Karpas-422 (cell line): ENCODE results near the gene ERP29. TPM values are rescaled to one million over a fixed set of nuclear protein-coding genes. Genes with fewer than 3 reads are reported as not detected.
"Not testable (repeated sequence)": the region's sequence is repeated elsewhere in the genome, so short reads cannot be mapped to it uniquely, and the experiment has no call there.

ENCODE experiments used
- DNase-seq: peaks from one replicate; pipeline ENCODE4 v3.0.0-alpha.2; 2015
- H2AFZ ChIP-seq: fragments of 200-600 bp; sonication (generic); 2 replicates; pipeline ENCODE4 v1.6.1; 2014; ENCODE audit warnings: antibody characterized with exemption, low read length, mixed read lengths
- H3K27ac ChIP-seq: fragments of 200-600 bp; sonication (generic); 2 replicates; pipeline ENCODE4 v1.5.1; 2014; ENCODE audit warnings: mild to moderate bottlenecking, low read length, moderate library complexity
- H3K27me3 ChIP-seq: fragments of 200-600 bp; sonication (generic); 2 replicates; pipeline ENCODE4 v1.6.1; 2014; ENCODE audit warnings: low read length, mixed read lengths
- H3K36me3 ChIP-seq: fragments of 200-600 bp; sonication (generic); 2 replicates; pipeline ENCODE4 v1.6.1; 2014; ENCODE audit warnings: low read length, mixed read lengths; ENCODE audit not compliant: insufficient read depth
- H3K4me1 ChIP-seq: fragments of 200-600 bp; sonication (generic); 2 replicates; pipeline ENCODE4 v1.6.1; 2014; ENCODE audit warnings: mild to moderate bottlenecking, low read length, mixed read lengths
- H3K4me2 ChIP-seq: fragments of 200-600 bp; sonication (generic); 2 replicates; pipeline ENCODE4 v1.6.1; 2014; ENCODE audit warnings: low read length, low read depth, mild to moderate bottlenecking; ENCODE audit not compliant: poor library complexity, severe bottlenecking
- H3K4me3 ChIP-seq: fragments of 200-600 bp; sonication (generic); 2 replicates; pipeline ENCODE4 v1.5.1; 2014; ENCODE audit warnings: mild to moderate bottlenecking, antibody characterized with exemption, low read length, mixed read lengths
- H3K79me2 ChIP-seq: fragments of 200-600 bp; sonication (generic); 2 replicates; pipeline ENCODE4 v1.6.1; 2014; ENCODE audit warnings: mild to moderate bottlenecking, low read length, mixed read lengths
- H3K9ac ChIP-seq: fragments of 200-600 bp; sonication (generic); 2 replicates; pipeline ENCODE4 v1.6.0; 2014; ENCODE audit warnings: low read length
- H3K9me2 ChIP-seq: fragments of 200-600 bp; sonication (generic), shearing (Covaris generic); replicated peaks from 2 replicates; pipeline ENCODE4 v1.6.0; 2014; ENCODE audit warnings: mild to moderate bottlenecking, low read length, moderate library complexity; ENCODE audit not compliant: insufficient read depth
- H3K9me3 ChIP-seq: fragments of 300-700, 200-600 bp; sonication (generic); 2 replicates; pipeline ENCODE4 v1.6.1; 2014; ENCODE audit warnings: low read length, mixed read lengths
- H4K20me1 ChIP-seq: fragments of 200-600 bp; sonication (generic); 2 replicates; pipeline ENCODE4 v1.6.1; 2014; ENCODE audit warnings: mild to moderate bottlenecking, antibody characterized with exemption, low read length, low read depth; ENCODE audit not compliant: insufficient read depth
- total RNA-seq: library from RNA; depleted of rRNA; stranded (reverse); fragments of >200 nt; shearing (Covaris generic); gene quantifications from 2 replicates; pipeline ENCODE4 v1.2.3, GENCODE V29; 2014; ENCODE audit warnings: low replicate concordance

ERP29 gene
- total RNA-seq, 1 experiment from 2014 or later, result 63.2 TPM

DNA sequence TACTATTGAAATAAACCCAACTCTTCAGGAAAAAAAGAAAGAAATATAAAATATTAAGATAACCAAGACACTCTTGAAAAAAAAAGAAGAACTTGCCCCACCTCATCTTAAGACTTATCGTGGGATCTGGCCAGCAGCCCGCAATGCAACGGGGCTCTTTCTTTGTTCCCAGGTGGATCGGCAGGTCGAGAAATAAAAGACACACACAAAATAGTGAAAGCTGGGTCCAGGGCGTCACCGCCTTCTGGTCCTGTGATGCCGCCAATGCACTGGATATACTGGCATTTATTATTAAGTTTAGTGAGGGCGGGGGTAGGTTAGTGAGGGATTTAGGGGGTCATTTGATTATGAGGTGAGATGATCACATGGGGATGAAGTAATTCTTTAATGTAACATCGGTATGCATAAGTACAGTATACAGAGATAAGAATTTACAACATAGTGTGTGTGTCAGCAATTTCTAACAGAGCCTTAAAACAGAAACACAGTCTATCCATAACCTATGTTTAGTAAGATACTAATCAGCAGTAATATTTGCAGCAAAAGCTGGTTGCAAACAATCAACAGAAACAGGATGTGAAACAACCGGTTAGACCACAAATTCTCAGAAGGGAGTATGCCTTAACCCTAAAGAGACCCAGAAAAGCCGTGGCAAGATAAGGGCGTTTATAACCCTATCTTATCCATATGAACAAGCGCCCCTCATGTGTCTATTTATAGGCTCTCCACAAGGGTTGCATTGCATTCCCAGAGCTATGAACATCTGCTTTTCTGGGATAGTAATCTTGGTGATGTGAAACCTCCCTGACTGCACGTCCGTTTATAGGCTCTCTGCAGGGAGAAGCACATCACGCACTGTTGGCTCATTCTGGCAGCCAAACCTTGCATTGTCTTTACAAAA, 18.8 kb upstream of the ERP29 start:
- not testable (repeated sequence) for H3K9me3 ChIP-seq, H3K27me3 ChIP-seq, H3K36me3 ChIP-seq, H4K20me1 ChIP-seq, H3K9me2 ChIP-seq
- peak overlapping the region; percentile 72 for H3K9ac ChIP-seq
- 0 out of 2 replicates have a peak overlapping the region, but pooled peaks have one; percentile 37 for H2AFZ ChIP-seq
- peaks cover 16% of the 10 kb centered on the region for H3K79me2 ChIP-seq
- peak overlapping the region; percentile 50 for H3K4me3 ChIP-seq
- peaks cover 78% of the 10 kb centered on the region for H3K4me1 ChIP-seq
- peak overlapping the region; percentile 97 for H3K27ac ChIP-seq
- H3K4me2 ChIP-seq, result peak overlapping the region; percentile 79
- DNase-seq, result peak; percentile 85

DNA sequence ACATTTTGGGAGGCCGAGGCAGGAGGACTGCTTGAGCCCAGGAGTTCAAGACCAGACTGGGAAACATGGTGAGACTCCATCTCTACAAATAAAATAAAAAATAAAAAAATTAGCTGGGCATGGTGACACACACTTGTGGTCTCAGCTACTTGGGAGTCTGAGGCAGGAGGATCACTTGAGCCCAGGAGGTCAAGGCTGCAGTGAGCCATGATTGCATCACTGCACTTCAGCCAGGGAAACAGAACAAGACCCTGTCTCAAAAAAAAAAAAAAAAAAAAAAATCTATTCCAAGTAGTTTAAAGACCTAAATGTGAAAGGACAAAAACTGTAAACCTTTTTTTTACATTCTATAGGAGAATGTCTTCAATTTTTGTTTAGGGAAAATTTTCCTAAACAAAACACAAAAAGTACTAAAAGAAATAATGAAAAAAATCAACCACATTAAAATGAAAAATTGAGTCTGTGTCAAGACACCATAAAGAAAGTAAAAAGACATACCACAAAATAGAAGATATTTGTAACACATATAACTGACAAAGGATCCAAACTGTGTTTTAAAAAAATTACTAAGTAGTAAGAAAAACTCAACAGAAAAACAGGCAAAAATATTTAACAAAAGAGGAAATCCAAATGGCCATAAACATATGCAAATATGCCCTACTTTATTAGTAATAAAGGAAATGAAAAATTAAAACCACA, 17.3 kb upstream of the ERP29 start:
- peak overlapping the region; percentile 97 for H3K27ac ChIP-seq
- H3K36me3 ChIP-seq, result no peaks in the 10 kb centered on the region
- peaks cover 28% of the 10 kb centered on the region for H3K79me2 ChIP-seq
- no peak overlapping the region for H3K9ac ChIP-seq
- no peaks in the 10 kb centered on the region for H3K27me3 ChIP-seq
- peaks cover 93% of the 10 kb centered on the region for H3K4me1 ChIP-seq
- H3K9me2 ChIP-seq, result no peaks in the 10 kb centered on the region
- no peaks in the 10 kb centered on the region for H4K20me1 ChIP-seq
- H2AFZ ChIP-seq, result no peak overlapping the region; the same call in 1 of the 2 replicates
- DNase-seq, result no peak
- H3K4me2 ChIP-seq, result peak overlapping the region; percentile 79
- no peak overlapping the region for H3K4me3 ChIP-seq
- no peaks in the 10 kb centered on the region for H3K9me3 ChIP-seq

DNA sequence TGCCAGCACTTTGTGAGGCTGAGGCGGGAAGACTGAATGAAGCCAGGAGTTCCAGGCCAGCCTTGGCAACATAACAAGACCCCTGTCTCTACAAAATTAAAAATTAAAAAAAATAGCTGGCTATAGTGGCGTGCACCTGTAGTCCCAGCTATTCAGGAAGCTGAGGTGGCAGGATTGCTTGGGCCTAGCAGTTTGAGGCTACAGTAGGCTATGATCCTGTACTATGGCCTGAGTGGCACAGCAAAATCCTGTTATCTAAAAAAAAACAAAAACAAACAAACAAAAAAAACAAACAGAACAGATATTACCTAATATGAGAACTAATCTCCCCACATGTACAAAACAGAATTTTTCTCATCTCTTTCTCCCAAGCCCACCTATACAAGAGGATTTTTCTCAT, 15.9 kb upstream of the ERP29 start:
- Histone ChIP-seq H3K9ac (peak overlapping the region; percentile 34; the same call in 1 of the 2 replicates), H3K9me3 (no peaks in the 10 kb centered on the region), H3K9me2 (no peaks in the 10 kb centered on the region), H3K79me2 (peaks cover 28% of the 10 kb centered on the region), H3K27me3 (no peaks in the 10 kb centered on the region), H2AFZ (no peak overlapping the region), H3K4me3 (no peak overlapping the region), H3K36me3 (no peaks in the 10 kb centered on the region), H3K4me1 (peaks cover 98% of the 10 kb centered on the region), H4K20me1 (no peaks in the 10 kb centered on the region), H3K4me2 (peak overlapping the region; percentile 62), H3K27ac (peak overlapping the region; percentile 97)
- DNase-seq, result no peak

DNA sequence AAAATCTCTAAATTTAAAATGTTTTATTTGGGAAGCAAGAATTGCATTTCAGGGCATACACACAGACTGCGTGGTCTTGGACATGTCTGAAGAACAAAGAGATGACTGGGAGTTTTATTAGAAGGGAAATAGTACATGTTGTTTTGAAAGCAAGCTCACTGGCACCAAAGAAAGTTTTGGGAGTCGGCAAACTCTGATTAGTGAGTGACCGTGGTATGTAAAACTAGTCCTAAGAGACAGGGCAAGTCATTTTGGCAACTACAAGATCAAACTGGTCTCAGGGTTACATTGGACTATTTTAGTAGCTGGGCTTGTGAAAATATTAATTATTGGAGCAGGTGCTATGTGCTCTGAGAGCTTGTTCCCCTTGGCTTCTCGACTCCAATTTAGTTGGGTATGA, 15.2 kb upstream of the ERP29 start:
- Histone ChIP-seq H3K36me3 (no peaks in the 10 kb centered on the region), H3K9ac (peak overlapping the region; percentile 7), H3K27ac (peak overlapping the region; percentile 97), H3K9me3 (no peaks in the 10 kb centered on the region), H3K9me2 (no peaks in the 10 kb centered on the region), H3K4me1 (peaks cover 98% of the 10 kb centered on the region), H3K79me2 (peaks cover 28% of the 10 kb centered on the region), H2AFZ (no peak overlapping the region), H4K20me1 (no peaks in the 10 kb centered on the region), H3K27me3 (no peaks in the 10 kb centered on the region), H3K4me2 (peak overlapping the region; percentile 62), H3K4me3 (peak overlapping the region; percentile 32)
- DNase-seq, result peak; percentile 69

DNA sequence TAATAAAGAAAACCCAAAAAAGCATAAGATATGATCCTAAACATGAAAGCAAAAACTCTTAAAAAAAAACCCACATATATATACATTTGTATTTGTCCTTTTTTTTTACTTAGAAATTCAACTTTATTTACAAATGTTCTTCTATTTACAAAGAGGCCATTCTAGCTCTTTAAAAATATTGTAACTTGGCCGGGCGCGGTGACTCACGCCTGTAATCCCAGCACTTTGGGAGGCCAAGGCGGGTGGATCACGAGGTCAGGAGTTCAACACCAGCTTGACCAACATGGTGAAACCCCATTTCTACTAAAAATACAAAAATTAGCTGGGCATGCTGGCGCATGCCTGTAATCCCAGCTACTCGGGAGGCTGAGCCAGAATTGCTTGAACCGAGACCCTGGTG, 14.1 kb upstream of the ERP29 start:
- H3K4me1 ChIP-seq, result peaks cover 88% of the 10 kb centered on the region
- not testable (repeated sequence) for H3K9me2 ChIP-seq, H2AFZ ChIP-seq, DNase-seq, H3K9me3 ChIP-seq, H4K20me1 ChIP-seq, H3K36me3 ChIP-seq, H3K4me3 ChIP-seq, H3K27me3 ChIP-seq
- peaks cover 28% of the 10 kb centered on the region for H3K79me2 ChIP-seq
- H3K9ac ChIP-seq, result peak overlapping the region; percentile 7; the same call in 1 of the 2 replicates
- H3K4me2 ChIP-seq, result peak overlapping the region; percentile 14
- H3K27ac ChIP-seq, result peak overlapping the region; percentile 97

DNA sequence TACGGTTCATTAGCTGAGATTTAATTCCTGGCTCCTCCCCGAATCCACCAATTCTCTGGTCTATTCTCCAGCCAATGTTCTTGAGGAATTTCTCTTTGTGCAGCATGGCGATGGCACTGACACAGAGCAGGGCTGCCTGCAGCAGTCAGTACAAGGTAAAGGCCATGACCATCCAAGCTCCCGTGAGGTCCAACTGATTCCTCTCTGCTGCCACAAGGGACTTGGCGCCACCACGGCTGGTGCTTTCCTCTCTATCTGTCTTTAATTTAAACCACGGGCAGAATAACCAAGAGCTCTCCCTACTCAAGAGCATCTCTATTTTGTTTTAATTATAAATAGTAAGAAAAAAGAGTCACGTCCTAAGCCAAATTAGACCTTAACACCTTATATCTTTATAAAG, 12.4 kb upstream of the ERP29 start:
- H3K9me2 ChIP-seq, result no peaks in the 10 kb centered on the region
- H3K4me2 ChIP-seq, result peak overlapping the region; percentile 53
- H4K20me1 ChIP-seq, result no peaks in the 10 kb centered on the region
- H2AFZ ChIP-seq, result no peak overlapping the region
- DNase-seq, result no peak
- H3K4me3 ChIP-seq, result peak overlapping the region; percentile 43; the same call in 1 of the 2 replicates
- H3K9ac ChIP-seq, result peak overlapping the region; percentile 45; the same call in 1 of the 2 replicates
- H3K27ac ChIP-seq, result peak overlapping the region; percentile 97
- no peaks in the 10 kb centered on the region for H3K9me3 ChIP-seq
- no peaks in the 10 kb centered on the region for H3K27me3 ChIP-seq
- peaks cover 3% of the 10 kb centered on the region; the same call in 1 of the 2 replicates for H3K36me3 ChIP-seq
- H3K79me2 ChIP-seq, result peaks cover 27% of the 10 kb centered on the region
- H3K4me1 ChIP-seq, result peaks cover 81% of the 10 kb centered on the region

DNA sequence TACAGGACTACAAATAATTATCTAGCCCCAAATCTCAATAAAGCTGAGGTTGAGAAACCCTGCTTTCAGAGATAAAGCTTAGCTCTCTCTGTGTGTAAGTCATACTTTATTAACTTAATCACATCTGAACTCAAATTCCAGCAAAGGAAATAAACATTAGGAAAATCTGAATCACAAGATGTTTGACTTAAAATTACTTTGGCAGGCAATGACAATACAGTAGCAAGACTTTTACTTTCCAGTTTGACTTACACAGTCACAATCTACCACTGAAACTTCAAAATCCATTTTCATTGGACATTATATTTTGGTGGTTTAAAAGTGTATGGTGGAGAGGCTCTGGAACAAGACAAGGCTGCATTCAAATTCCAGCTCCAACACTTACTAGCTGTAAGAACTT, 11.7 kb upstream of the ERP29 start:
- Histone ChIP-seq H3K4me2 (peak overlapping the region; percentile 53), H4K20me1 (no peaks in the 10 kb centered on the region), H2AFZ (no peak overlapping the region), H3K4me1 (peaks cover 81% of the 10 kb centered on the region), H3K4me3 (peak overlapping the region; percentile 43), H3K27ac (peak overlapping the region; percentile 97), H3K36me3 (peaks cover 3% of the 10 kb centered on the region; the same call in 1 of the 2 replicates), H3K27me3 (no peaks in the 10 kb centered on the region), H3K9ac (peak overlapping the region; percentile 45), H3K9me3 (no peaks in the 10 kb centered on the region), H3K79me2 (peaks cover 20% of the 10 kb centered on the region), H3K9me2 (no peaks in the 10 kb centered on the region)
- no peak for DNase-seq

DNA sequence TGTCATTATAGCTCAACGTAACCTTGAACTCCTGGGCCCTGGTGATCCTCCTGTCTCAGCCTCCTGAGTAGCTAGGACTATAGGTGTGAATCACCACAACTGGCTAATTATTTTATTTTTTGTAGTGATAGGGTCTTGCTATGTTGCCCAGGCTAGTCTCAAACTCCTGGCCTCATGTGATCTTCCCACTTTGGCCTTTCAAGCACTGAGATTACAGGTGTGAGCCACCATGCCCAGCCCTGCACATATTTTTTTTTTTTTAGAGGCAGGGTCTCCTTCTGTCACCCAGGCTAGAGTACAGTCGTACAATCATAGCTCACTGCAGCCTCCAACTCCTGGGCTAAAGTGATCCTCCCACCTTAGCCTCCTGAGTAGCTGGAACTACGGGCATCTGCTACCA, 9.2 kb upstream of the ERP29 start:
- no peak for DNase-seq
- no peak overlapping the region for H2AFZ ChIP-seq
- H3K4me2 ChIP-seq, result no peak overlapping the region
- no peaks in the 10 kb centered on the region for H3K27me3 ChIP-seq
- no peak overlapping the region for H3K9ac ChIP-seq
- peaks cover 70% of the 10 kb centered on the region for H3K4me1 ChIP-seq
- no peak overlapping the region for H3K27ac ChIP-seq
- H4K20me1 ChIP-seq, result no peaks in the 10 kb centered on the region
- H3K9me2 ChIP-seq, result no peaks in the 10 kb centered on the region
- H3K9me3 ChIP-seq, result no peaks in the 10 kb centered on the region
- peaks cover 12% of the 10 kb centered on the region for H3K79me2 ChIP-seq
- peaks cover 3% of the 10 kb centered on the region; the same call in 1 of the 2 replicates for H3K36me3 ChIP-seq
- no peak overlapping the region for H3K4me3 ChIP-seq
